ENCODE results near the gene OLFML1. TPM values are rescaled to one million over a fixed set of nuclear protein-coding genes. Genes with fewer than 3 reads are reported as not detected.
A peak's percentile ranks its signal among the peaks of the same experiment; 100 is the strongest.

The OLFML1 gene
- total RNA-seq, 4 donors from 2014 or later, result 1.7 to 4.0 (median 2.4) TPM

GRCh38 chr11:7548659-7549274 is 63.5 kb downstream of the OLFML1 start:
- no peak for DNase-seq
- in situ Hi-C loops (cut with MboI; ENCODE audit: low sequenced_read_pairs in 4 of 4), result no loop called here
- ATAC-seq, result no peak
- no peak for TF ChIP-seq POLR2A (IDR thresholded peaks at IDR 0.05)
- TF ChIP-seq, protein P1, sequence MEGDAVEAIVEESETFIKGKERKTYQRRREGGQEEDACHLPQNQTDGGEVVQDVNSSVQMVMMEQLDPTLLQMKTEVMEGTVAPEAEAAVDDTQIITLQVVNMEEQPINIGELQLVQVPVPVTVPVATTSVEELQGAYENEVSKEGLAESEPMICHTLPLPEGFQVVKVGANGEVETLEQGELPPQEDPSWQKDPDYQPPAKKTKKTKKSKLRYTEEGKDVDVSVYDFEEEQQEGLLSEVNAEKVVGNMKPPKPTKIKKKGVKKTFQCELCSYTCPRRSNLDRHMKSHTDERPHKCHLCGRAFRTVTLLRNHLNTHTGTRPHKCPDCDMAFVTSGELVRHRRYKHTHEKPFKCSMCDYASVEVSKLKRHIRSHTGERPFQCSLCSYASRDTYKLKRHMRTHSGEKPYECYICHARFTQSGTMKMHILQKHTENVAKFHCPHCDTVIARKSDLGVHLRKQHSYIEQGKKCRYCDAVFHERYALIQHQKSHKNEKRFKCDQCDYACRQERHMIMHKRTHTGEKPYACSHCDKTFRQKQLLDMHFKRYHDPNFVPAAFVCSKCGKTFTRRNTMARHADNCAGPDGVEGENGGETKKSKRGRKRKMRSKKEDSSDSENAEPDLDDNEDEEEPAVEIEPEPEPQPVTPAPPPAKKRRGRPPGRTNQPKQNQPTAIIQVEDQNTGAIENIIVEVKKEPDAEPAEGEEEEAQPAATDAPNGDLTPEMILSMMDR (IDR thresholded peaks at IDR 0.05 in 4 of 5, conservative IDR thresholded peaks at IDR 0.05 in 1 of 5), result peak in 1 of 5 experiments; percentile 20
- Histone ChIP-seq H3K27me3 (no peaks in the 10 kb centered on the region), H3K4me1 (peaks cover 53 to 65% of the 10 kb centered on the region in 2 donors), H3K4me3 (no peak overlapping the region), H3K9me3 (no peaks in the 10 kb centered on the region), H3K27ac (peak overlapping the region in 1 of 4 donors; percentile 20), H3K36me3 (no peaks in the 10 kb centered on the region)
- intact Hi-C loops (cut with DNase I; ENCODE audit: low total_unique reads), result no loop called here

- in situ Hi-C loops (cut with MboI; ENCODE audit: low sequenced_read_pairs in 4 of 4) (no loop called here), intact Hi-C loops (cut with DNase I; ENCODE audit: low total_unique reads) (no loop called here)
- Histone ChIP-seq H3K27me3 (no peaks in the 10 kb centered on the region), H3K4me1 (peaks cover 59 to 68% of the 10 kb centered on the region in 2 donors), H3K4me3 (no peak overlapping the region), H3K27ac (peak overlapping the region in 2 of 4 donors; percentile 4 to 50), H3K36me3 (no peaks in the 10 kb centered on the region), H3K9me3 (no peaks in the 10 kb centered on the region)
- no peak for DNase-seq
- TF ChIP-seq POLR2A (IDR thresholded peaks at IDR 0.05), result no peak
- TF ChIP-seq, protein P1 (IDR thresholded peaks at IDR 0.05 in 4 of 5, conservative IDR thresholded peaks at IDR 0.05 in 1 of 5), result no peak
- no peak for ATAC-seq
These were observed 64.4 kb downstream of the OLFML1 start for GRCh38 chr11:7549681-7550080.

DNA sequence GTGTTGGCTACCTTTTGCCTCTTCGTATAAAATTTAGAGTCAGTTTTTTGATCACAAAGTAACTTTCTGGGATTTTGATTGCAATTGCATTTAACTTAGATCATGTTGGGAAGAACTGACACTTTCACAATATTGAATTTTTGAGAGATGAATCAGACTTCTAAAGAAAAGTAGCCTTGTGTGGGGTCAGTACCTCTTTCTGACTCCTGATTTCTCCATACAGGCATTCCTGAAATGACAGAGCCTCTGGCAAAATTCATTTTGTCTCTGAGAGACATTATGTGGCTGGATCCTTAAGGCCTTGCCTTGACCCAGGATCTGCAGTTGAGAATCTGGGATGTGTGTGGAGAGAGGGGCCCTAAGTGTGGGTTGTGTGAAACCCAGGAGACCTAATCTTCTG is 66.3 kb downstream of the OLFML1 start:
- intact Hi-C loops (cut with DNase I; ENCODE audit: low total_unique reads) (no loop called here), in situ Hi-C loops (cut with MboI; ENCODE audit: low sequenced_read_pairs in 4 of 4) (no loop called here)
- peak in 1 of 2 donors; percentile 31 for ATAC-seq

DNA sequence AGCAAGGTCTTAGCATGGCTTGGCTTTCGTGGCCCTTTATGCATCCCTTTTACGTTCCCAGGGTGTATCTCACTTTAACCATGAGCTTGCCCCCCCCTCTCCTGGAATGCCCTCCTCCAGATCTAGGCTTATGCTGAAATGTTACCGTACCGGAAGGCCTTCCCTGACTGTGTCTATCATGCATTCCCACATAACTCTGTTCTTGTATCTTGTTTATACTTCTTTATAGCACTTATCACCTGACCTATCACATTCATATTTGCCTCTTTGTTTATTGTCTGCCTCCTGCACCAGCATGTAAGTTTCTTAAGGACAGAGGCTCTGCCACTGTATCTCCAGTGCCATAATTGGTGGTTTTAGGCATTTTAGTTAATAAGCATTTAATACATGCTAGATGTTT is 67.4 kb downstream of the OLFML1 start:
- no peak for DNase-seq
- Histone ChIP-seq H3K4me1 (peaks cover 50 to 70% of the 10 kb centered on the region in 2 donors), H3K4me3 (no peak overlapping the region), H3K27ac (peak overlapping the region; percentile 47 to 89 (median 80)), H3K36me3 (no peaks in the 10 kb centered on the region), H3K9me3 (no peaks in the 10 kb centered on the region), H3K27me3 (no peaks in the 10 kb centered on the region)
- intact Hi-C loops (cut with DNase I; ENCODE audit: low total_unique reads), result no loop called here
- ATAC-seq, result no peak
- in situ Hi-C loops (cut with MboI; ENCODE audit: low sequenced_read_pairs in 4 of 4), result no loop called here
- TF ChIP-seq, protein P1 (IDR thresholded peaks at IDR 0.05 in 4 of 5, conservative IDR thresholded peaks at IDR 0.05 in 1 of 5), result no peak
- no peak for TF ChIP-seq POLR2A (IDR thresholded peaks at IDR 0.05)

More for the DNA sequence above, 66.3 kb downstream of the OLFML1 start:
- H3K4me3 ChIP-seq, result no peak overlapping the region
- no peaks in the 10 kb centered on the region for H3K9me3 ChIP-seq
- no peaks in the 10 kb centered on the region for H3K27me3 ChIP-seq
- no peaks in the 10 kb centered on the region for H3K36me3 ChIP-seq
- DNase-seq, result no peak
- TF ChIP-seq, protein P1 (IDR thresholded peaks at IDR 0.05 in 4 of 5, conservative IDR thresholded peaks at IDR 0.05 in 1 of 5), result no peak
- TF ChIP-seq POLR2A (IDR thresholded peaks at IDR 0.05), result no peak
- peak overlapping the region; percentile 9 to 89 (median 80) for H3K27ac ChIP-seq
- H3K4me1 ChIP-seq, result peaks cover 58 to 74% of the 10 kb centered on the region in 2 donors

Measured in gastrocnemius medialis (tissue), 4 donors.